Prostate gland (tissue), 2 donors: ENCODE measurements around the gene SPG21.

ENCODE experiments used
- CTCF ChIP-seq, 4 experiments: fragments of 200-600 bp in 2 of 4; fragments of 450-650 bp in 2 of 4; sonication (generic) in 2 of 4; IDR thresholded peaks; 1 replicate in 3 of 4; 2 replicates in 1 of 4; pipeline ENCODE4 v1.5.1; 2016 to 2019; ENCODE audit warnings: antibody characterized with exemption in 4 of 4, mild to moderate bottlenecking in 2 of 4, moderate library complexity in 2 of 4
- POLR2A ChIP-seq: fragments of 450-650 bp; IDR thresholded peaks from one replicate; pipeline ENCODE4 v1.6.1; 2016; ENCODE audit warnings: antibody characterized with exemption, mild to moderate bottlenecking
- POLR2AphosphoS5 ChIP-seq: sonication (generic); formaldehyde crosslinking; IDR thresholded peaks from one replicate; pipeline ENCODE4 v1.6.1; 2017; ENCODE audit warnings: antibody characterized with exemption

- TF ChIP-seq CTCF (IDR thresholded peaks at IDR 0.05) (no peak), POLR2AphosphoS5 (no peak), POLR2A (no peak)
Observed at GRCh38 chr15:64960153-64960552, 29.6 kb downstream of the SPG21 start.
